ENCODE results near the gene GALNT4. TPM values are rescaled to one million over a fixed set of nuclear protein-coding genes. Genes with fewer than 3 reads are reported as not detected.

The GALNT4 gene
- total RNA-seq (ENCODE audit: unreplicated experiment), result 5.7 TPM
- long read RNA-seq, full-length matches to known transcripts, result 1 of 1 reads
- long read RNA-seq, partial matches to known transcripts, result 0 of 1 reads
- long read RNA-seq, other reads (novel, unspliced or antisense), result 0 of 1 reads

GRCh38 chr12:89524541-89525304, at the start of gene GALNT4:
GALNT4 (minus strand) TSS chr12:89524796; CDS start chr12:89524549, 247 bp downstream.
- peaks cover 32% of the 10 kb centered on the region for H3K4me1 Mint-ChIP-seq (ENCODE audit: unreplicated experiment)
- H3K27ac Mint-ChIP-seq (ENCODE audit: unreplicated experiment), result peak within 1 kb of the TSS; percentile 48
- H3K9me3 Mint-ChIP-seq (ENCODE audit: unreplicated experiment), result no peaks in the 10 kb centered on the region
- peak; percentile 87 for DNase-seq (ENCODE audit: low spot score)
- peak within 1 kb of the TSS; percentile 96 for H3K4me3 Mint-ChIP-seq (ENCODE audit: unreplicated experiment)
- peaks cover 9% of the 10 kb centered on the region for H3K27me3 Mint-ChIP-seq (ENCODE audit: unreplicated experiment)
- TF ChIP-seq, protein P1, sequence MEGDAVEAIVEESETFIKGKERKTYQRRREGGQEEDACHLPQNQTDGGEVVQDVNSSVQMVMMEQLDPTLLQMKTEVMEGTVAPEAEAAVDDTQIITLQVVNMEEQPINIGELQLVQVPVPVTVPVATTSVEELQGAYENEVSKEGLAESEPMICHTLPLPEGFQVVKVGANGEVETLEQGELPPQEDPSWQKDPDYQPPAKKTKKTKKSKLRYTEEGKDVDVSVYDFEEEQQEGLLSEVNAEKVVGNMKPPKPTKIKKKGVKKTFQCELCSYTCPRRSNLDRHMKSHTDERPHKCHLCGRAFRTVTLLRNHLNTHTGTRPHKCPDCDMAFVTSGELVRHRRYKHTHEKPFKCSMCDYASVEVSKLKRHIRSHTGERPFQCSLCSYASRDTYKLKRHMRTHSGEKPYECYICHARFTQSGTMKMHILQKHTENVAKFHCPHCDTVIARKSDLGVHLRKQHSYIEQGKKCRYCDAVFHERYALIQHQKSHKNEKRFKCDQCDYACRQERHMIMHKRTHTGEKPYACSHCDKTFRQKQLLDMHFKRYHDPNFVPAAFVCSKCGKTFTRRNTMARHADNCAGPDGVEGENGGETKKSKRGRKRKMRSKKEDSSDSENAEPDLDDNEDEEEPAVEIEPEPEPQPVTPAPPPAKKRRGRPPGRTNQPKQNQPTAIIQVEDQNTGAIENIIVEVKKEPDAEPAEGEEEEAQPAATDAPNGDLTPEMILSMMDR (IDR thresholded peaks at IDR 0.05; ENCODE audit: unreplicated experiment), result peak; percentile 73
- H3K36me3 Mint-ChIP-seq (ENCODE audit: low read depth, unreplicated experiment), result peaks cover 10% of the 10 kb centered on the region

DNA sequence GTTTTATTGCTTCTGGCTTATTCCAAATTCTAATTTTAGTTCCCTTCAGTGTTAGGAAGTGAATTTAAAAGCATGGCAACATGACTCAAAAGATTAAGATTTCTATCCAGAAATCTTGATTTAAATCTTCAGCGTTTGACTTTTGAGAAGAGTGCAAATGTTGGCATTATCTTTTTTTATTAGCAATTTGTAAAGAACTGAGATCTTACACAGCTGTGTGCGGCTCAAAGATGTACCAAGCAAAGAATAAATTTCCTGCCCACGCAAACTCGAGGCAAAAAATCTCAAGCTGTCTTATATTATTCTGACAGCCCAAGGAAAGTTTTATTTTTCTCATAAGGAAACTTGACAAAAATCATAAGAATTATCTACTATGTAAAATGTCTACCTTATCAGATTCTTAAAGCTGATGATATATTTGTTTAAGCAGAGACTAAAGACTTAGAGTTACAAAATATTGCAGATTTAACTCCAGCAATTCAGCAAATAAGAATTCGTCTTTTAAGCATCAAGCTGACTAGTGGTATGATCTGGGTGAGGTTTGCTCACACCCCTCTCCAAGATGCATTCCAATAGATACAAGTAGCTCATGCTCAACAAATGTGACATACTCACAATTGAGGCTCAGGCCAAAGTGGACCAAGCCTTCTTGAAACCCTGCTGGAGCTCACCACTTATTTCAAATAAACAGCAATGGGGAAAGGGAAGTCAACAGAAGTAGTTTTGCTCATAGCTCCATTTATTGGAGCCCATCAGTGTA, 48.6 kb upstream of the GALNT4 start:
- Mint-ChIP-seq H3K27me3 (ENCODE audit: unreplicated experiment) (peaks cover 2% of the 10 kb centered on the region), H3K27ac (ENCODE audit: unreplicated experiment) (no peak overlapping the region)

DNA sequence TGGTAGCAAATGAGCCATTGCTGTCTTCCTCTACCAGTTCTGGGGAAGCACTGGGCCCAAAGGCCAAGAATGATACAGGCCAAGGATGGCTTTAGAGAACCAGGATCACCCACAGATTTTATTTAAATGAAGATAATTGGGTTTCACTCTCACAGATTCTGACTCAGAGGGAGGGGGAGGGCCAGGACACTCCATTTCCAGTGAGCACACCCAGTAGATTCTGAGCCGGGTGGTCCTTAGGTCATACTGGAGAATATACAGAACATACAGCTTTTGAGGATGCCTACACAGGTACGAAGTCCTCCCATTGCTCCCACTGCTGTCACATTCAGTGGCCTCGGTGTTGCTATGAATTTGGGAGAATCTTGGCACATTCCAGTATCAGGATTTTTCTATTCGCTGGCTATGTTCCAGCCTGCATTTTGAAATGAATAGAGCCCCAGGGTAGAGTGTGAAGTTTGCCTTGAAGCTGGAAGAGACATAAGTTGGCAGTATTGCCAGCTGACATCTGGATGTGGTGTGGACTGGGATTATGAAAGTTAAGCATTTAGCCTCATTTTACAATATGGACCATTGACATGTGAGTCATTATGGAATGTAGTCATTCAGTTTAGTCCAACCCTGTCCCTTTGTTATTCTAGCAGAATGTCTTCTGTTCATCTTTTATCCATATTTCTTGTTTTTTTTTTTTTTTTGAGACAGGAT, 47.0 kb upstream of the GALNT4 start:
- Mint-ChIP-seq H3K27ac (ENCODE audit: unreplicated experiment) (no peak overlapping the region), H3K36me3 (ENCODE audit: low read depth, unreplicated experiment) (no peaks in the 10 kb centered on the region), H3K9me3 (ENCODE audit: unreplicated experiment) (peaks cover 3% of the 10 kb centered on the region), H3K4me1 (ENCODE audit: unreplicated experiment) (peaks cover 7% of the 10 kb centered on the region), H3K4me3 (ENCODE audit: unreplicated experiment) (no peak overlapping the region), H3K27me3 (ENCODE audit: unreplicated experiment) (peaks cover 2% of the 10 kb centered on the region)
- DNase-seq (ENCODE audit: low spot score), result no peak
- TF ChIP-seq, protein P1 (IDR thresholded peaks at IDR 0.05; ENCODE audit: unreplicated experiment), result no peak

More for the DNA sequence above, 48.6 kb upstream of the GALNT4 start:
- Mint-ChIP-seq H3K9me3 (ENCODE audit: unreplicated experiment) (peaks cover 3% of the 10 kb centered on the region), H3K36me3 (ENCODE audit: low read depth, unreplicated experiment) (no peaks in the 10 kb centered on the region), H3K4me3 (ENCODE audit: unreplicated experiment) (no peak overlapping the region), H3K4me1 (ENCODE audit: unreplicated experiment) (peaks cover 7% of the 10 kb centered on the region)
- TF ChIP-seq, protein P1 (IDR thresholded peaks at IDR 0.05; ENCODE audit: unreplicated experiment), result no peak
- DNase-seq (ENCODE audit: low spot score), result no peak

DNA sequence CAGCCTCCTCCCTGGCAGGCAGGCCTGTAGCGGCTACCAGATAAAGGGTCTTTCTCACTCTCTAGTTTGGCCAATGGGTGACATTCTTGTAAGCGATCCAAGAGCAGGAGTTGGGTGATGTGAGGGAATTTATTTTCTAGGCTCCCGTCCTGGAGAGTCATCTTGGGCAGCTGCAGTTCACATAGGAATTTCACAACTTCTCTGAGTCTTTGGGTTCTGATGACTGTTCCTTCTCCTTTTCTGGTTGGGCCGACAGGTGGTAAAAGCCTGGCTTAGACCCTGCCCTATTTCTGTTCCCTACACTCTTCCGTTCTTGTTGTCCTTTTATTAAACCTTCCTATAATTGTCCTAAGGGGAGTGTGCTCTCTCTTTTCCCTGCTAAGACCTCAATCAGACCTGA, 43.9 kb upstream of the GALNT4 start:
- TF ChIP-seq, protein P1 (IDR thresholded peaks at IDR 0.05; ENCODE audit: unreplicated experiment), result no peak
- no peak for DNase-seq (ENCODE audit: low spot score)
- H3K9me3 Mint-ChIP-seq (ENCODE audit: unreplicated experiment), result peaks cover 3% of the 10 kb centered on the region
- no peak overlapping the region for H3K27ac Mint-ChIP-seq (ENCODE audit: unreplicated experiment)
- no peak overlapping the region for H3K4me3 Mint-ChIP-seq (ENCODE audit: unreplicated experiment)
- H3K4me1 Mint-ChIP-seq (ENCODE audit: unreplicated experiment), result no peaks in the 10 kb centered on the region
- H3K27me3 Mint-ChIP-seq (ENCODE audit: unreplicated experiment), result peaks cover 2% of the 10 kb centered on the region
- no peaks in the 10 kb centered on the region for H3K36me3 Mint-ChIP-seq (ENCODE audit: low read depth, unreplicated experiment)

Data from endothelial cell (in vitro differentiated cells).